ENCODE data around the gene HOXD12.

The HOXD12 gene

GRCh38 chr2:176129813-176130146 lies 30.2 kb downstream of the HOXD12 start:
- peaks cover 99% of the 10 kb centered on the region for H3K27me3 ChIP-seq (ENCODE audit: insufficient read depth, insufficient read length)
- peak overlapping the region; percentile 39 for H3K4me3 ChIP-seq (ENCODE audit: insufficient read length, low read depth)
- H3K9ac ChIP-seq (ENCODE audit: insufficient read length, low read depth): peak overlapping the region; percentile 32

GRCh38 chr2:176130147-176130956 lies 30.8 kb downstream of the HOXD12 start:
- no peaks in the 10 kb centered on the region for H3K9me3 ChIP-seq (ENCODE audit: insufficient read depth, low read length)
- no peak for TF ChIP-seq ZNF274 (IDR thresholded peaks at IDR 0.05; ENCODE audit: low read depth, low read length)
- TF ChIP-seq YY1 (IDR thresholded peaks at IDR 0.05; ENCODE audit: insufficient read depth, insufficient read length): no peak
- TF ChIP-seq SUZ12 (IDR thresholded peaks at IDR 0.05; ENCODE audit: extremely low read depth, insufficient read depth, insufficient read length): no peak
- H3K4me3 ChIP-seq (ENCODE audit: insufficient read length, low read depth): peak overlapping the region; percentile 39
- DNase-seq (ENCODE audit: low read depth, low spot score): no peak
- peaks cover 9% of the 10 kb centered on the region for H3K4me1 ChIP-seq (ENCODE audit: insufficient read depth, insufficient read length)
- H3K36me3 ChIP-seq (ENCODE audit: insufficient read depth, insufficient read length, low read length): no peaks in the 10 kb centered on the region
- peak overlapping the region; percentile 32 for H3K9ac ChIP-seq (ENCODE audit: insufficient read length, low read depth)
- peaks cover 99% of the 10 kb centered on the region for H3K27me3 ChIP-seq (ENCODE audit: insufficient read depth, insufficient read length)

More at GRCh38 chr2:176129813-176130146, 30.2 kb downstream of the HOXD12 start:
- TF ChIP-seq SUZ12 (IDR thresholded peaks at IDR 0.05; ENCODE audit: extremely low read depth, insufficient read depth, insufficient read length) (no peak), ZNF274 (IDR thresholded peaks at IDR 0.05; ENCODE audit: low read depth, low read length) (no peak), YY1 (IDR thresholded peaks at IDR 0.05; ENCODE audit: insufficient read depth, insufficient read length) (no peak)
- DNase-seq (ENCODE audit: low read depth, low spot score): no peak
- no peaks in the 10 kb centered on the region for H3K9me3 ChIP-seq (ENCODE audit: insufficient read depth, low read length)
- peaks cover 9% of the 10 kb centered on the region for H3K4me1 ChIP-seq (ENCODE audit: insufficient read depth, insufficient read length)
- no peaks in the 10 kb centered on the region for H3K36me3 ChIP-seq (ENCODE audit: insufficient read depth, insufficient read length, low read length)

DNA sequence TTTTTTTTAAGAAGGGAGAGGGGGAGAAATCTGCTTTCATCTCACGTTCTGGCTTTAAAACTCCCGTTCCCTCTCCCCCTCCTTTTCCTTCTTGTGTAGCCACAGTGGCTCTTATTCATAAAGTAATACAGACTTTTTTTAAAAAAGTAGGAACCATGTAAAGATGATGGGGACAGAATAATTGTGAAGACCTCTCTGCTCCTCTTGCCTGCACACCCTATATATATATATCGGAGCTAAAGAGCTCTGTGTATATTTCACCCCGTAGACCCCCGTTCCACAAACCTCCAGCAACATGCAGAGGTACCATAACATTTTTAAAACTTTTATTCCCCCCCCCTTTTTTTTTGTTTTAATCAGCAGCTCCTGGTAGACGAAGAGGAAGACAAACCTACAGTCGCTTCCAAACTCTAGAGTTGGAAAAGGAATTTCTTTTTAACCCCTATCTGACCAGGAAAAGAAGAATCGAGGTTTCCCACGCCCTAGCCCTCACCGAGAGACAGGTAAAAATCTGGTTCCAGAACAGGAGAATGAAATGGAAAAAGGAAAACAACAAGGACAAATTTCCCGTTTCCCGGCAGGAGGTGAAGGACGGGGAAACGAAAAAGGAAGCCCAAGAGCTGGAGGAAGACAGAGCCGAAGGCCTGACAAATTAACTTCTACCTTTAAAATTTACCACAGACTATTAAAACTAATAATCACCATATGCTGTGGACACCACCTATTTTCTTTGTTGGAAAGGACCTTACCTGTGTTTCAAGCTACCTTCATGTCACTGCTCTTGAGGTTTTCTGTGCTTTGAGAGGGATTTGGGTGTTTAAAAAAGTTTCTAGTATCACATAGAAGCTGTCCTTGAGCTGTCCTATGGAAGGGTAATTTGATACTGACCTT lies 31.6 kb downstream of the HOXD12 start:
- TF ChIP-seq SUZ12 (IDR thresholded peaks at IDR 0.05; ENCODE audit: extremely low read depth, insufficient read depth, insufficient read length) (no peak), ZNF274 (IDR thresholded peaks at IDR 0.05; ENCODE audit: low read depth, low read length) (no peak), YY1 (IDR thresholded peaks at IDR 0.05; ENCODE audit: insufficient read depth, insufficient read length) (no peak)
- H3K27me3 ChIP-seq (ENCODE audit: insufficient read depth, insufficient read length): peaks cover 99% of the 10 kb centered on the region
- H3K4me1 ChIP-seq (ENCODE audit: insufficient read depth, insufficient read length): peaks cover 12% of the 10 kb centered on the region
- no peak for DNase-seq (ENCODE audit: low read depth, low spot score)
- H3K9me3 ChIP-seq (ENCODE audit: insufficient read depth, low read length): no peaks in the 10 kb centered on the region
- H3K4me3 ChIP-seq (ENCODE audit: insufficient read length, low read depth): no peak overlapping the region
- no peaks in the 10 kb centered on the region for H3K36me3 ChIP-seq (ENCODE audit: insufficient read depth, insufficient read length, low read length)
- no peak overlapping the region for H3K9ac ChIP-seq (ENCODE audit: insufficient read length, low read depth)

- TF ChIP-seq SUZ12 (IDR thresholded peaks at IDR 0.05; ENCODE audit: extremely low read depth, insufficient read depth, insufficient read length) (no peak), YY1 (IDR thresholded peaks at IDR 0.05; ENCODE audit: insufficient read depth, insufficient read length) (no peak), ZNF274 (IDR thresholded peaks at IDR 0.05; ENCODE audit: low read depth, low read length) (no peak)
- DNase-seq (ENCODE audit: low read depth, low spot score): no peak
- Histone ChIP-seq H3K4me3 (ENCODE audit: insufficient read length, low read depth) (no peak overlapping the region), H3K9ac (ENCODE audit: insufficient read length, low read depth) (no peak overlapping the region), H3K36me3 (ENCODE audit: insufficient read depth, insufficient read length, low read length) (no peaks in the 10 kb centered on the region), H3K27me3 (ENCODE audit: insufficient read depth, insufficient read length) (peaks cover 99% of the 10 kb centered on the region), H3K4me1 (ENCODE audit: insufficient read depth, insufficient read length) (peaks cover 12% of the 10 kb centered on the region), H3K9me3 (ENCODE audit: insufficient read depth, low read length) (no peaks in the 10 kb centered on the region)
Measured at GRCh38 chr2:176131848-176132158, 32.2 kb downstream of the HOXD12 start.

- Histone ChIP-seq H3K9me3 (ENCODE audit: insufficient read depth, low read length) (no peaks in the 10 kb centered on the region), H3K4me1 (ENCODE audit: insufficient read depth, insufficient read length) (peaks cover 12% of the 10 kb centered on the region), H3K9ac (ENCODE audit: insufficient read length, low read depth) (no peak overlapping the region), H3K4me3 (ENCODE audit: insufficient read length, low read depth) (no peak overlapping the region), H3K36me3 (ENCODE audit: insufficient read depth, insufficient read length, low read length) (no peaks in the 10 kb centered on the region), H3K27me3 (ENCODE audit: insufficient read depth, insufficient read length) (peaks cover 99% of the 10 kb centered on the region)
- TF ChIP-seq YY1 (IDR thresholded peaks at IDR 0.05; ENCODE audit: insufficient read depth, insufficient read length) (no peak), SUZ12 (IDR thresholded peaks at IDR 0.05; ENCODE audit: extremely low read depth, insufficient read depth, insufficient read length) (peak; percentile 74), ZNF274 (IDR thresholded peaks at IDR 0.05; ENCODE audit: low read depth, low read length) (no peak)
- DNase-seq (ENCODE audit: low read depth, low spot score): no peak
Measured at GRCh38 chr2:176132205-176133171, 32.9 kb downstream of the HOXD12 start.

DNA sequence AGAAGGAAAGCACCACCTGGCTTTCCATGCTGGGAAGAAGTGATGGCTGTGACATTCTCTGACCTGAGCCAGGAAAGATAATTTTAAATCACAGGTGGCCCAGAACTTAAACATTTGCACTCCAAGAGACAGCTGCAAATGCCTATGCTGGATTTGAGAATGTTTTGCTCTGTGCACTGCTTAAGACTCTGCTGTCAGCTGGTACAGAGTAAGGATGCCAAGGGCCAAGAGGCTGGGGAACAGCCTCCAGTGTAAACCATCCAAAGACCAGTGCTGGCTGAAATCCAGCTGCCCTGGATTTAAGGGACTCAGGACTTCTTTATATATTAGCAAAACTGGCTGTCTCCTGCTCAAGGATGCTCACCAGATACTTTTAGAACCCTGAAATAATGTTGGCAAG lies 33.8 kb downstream of the HOXD12 start:
- TF ChIP-seq YY1 (IDR thresholded peaks at IDR 0.05; ENCODE audit: insufficient read depth, insufficient read length): no peak
- no peak for TF ChIP-seq SUZ12 (IDR thresholded peaks at IDR 0.05; ENCODE audit: extremely low read depth, insufficient read depth, insufficient read length)
- no peak for TF ChIP-seq ZNF274 (IDR thresholded peaks at IDR 0.05; ENCODE audit: low read depth, low read length)
- Histone ChIP-seq H3K36me3 (ENCODE audit: insufficient read depth, insufficient read length, low read length) (no peaks in the 10 kb centered on the region), H3K9ac (ENCODE audit: insufficient read length, low read depth) (no peak overlapping the region), H3K4me3 (ENCODE audit: insufficient read length, low read depth) (no peak overlapping the region), H3K4me1 (ENCODE audit: insufficient read depth, insufficient read length) (peaks cover 12% of the 10 kb centered on the region), H3K27me3 (ENCODE audit: insufficient read depth, insufficient read length) (peaks cover 99% of the 10 kb centered on the region), H3K9me3 (ENCODE audit: insufficient read depth, low read length) (no peaks in the 10 kb centered on the region)
- DNase-seq (ENCODE audit: low read depth, low spot score): no peak

Data from NT2/D1 (cell line).